Measurements from ENCODE around the gene MAMDC4. TPM values are rescaled to one million over a fixed set of nuclear protein-coding genes. Genes with fewer than 3 reads are reported as not detected.

Gene MAMDC4
- total RNA-seq, 1 experiment from 2014 or later, result 6.7 TPM

DNA sequence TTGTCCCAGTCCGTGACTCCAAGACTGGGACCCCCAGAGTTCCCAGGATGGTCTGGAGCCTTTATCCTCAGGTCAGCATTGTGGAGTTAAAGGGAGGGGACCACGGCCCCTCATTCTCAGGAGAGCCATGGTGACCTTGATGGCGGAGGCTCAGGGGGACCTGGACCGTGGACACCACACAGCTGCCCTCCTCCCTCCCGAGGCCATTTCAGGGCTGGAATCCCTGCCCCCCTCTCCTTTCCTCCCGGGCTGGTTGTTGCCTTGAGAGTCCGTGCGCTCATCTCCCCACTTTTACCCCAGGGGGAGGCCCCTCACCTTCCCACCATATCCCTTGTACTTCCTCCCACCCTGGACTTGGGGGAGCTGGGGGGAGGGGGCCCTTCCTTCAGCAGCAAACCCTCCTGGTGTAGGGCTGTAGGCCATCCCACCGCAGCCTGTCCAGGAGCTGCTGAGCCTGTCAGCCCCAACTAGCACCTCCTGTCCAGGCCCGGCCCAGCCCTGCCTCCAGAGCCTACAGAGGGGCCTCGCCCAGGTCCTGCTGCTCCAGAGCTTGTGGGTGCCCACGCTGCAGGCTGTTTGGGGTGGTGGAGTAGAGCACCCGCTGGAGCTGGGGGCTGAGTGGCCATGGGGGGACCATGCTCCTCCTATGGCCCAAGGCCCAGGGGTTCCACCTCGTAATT, 24.2 kb upstream of the MAMDC4 start:
- DNase-seq (ENCODE audit: low spot score) (no peak), ATAC-seq (no peak)
- Mint-ChIP-seq H3K4me1 (no peaks in the 10 kb centered on the region), H3K9me3 (no peaks in the 10 kb centered on the region), H3K27ac (no peak overlapping the region), H3K4me3 (no peak overlapping the region), H3K27me3 (ENCODE audit: low read depth) (no peaks in the 10 kb centered on the region), H3K36me3 (peaks cover 28% of the 10 kb centered on the region)
- ChIA-PET POLR2A (no interaction called here), CTCF (interaction anchor here (0.6 to 3.2 kb wide), 2 partner anchors 14 to 85 kb away, joined by 4 to 13 read pairs; partner anchors contain the start of gene AJM1)
- TF ChIP-seq ZNF317 (CRISPR knock-in tag; IDR thresholded peaks at IDR 0.05; ENCODE audit: borderline replicate concordance, low read depth), result no peak

DNA sequence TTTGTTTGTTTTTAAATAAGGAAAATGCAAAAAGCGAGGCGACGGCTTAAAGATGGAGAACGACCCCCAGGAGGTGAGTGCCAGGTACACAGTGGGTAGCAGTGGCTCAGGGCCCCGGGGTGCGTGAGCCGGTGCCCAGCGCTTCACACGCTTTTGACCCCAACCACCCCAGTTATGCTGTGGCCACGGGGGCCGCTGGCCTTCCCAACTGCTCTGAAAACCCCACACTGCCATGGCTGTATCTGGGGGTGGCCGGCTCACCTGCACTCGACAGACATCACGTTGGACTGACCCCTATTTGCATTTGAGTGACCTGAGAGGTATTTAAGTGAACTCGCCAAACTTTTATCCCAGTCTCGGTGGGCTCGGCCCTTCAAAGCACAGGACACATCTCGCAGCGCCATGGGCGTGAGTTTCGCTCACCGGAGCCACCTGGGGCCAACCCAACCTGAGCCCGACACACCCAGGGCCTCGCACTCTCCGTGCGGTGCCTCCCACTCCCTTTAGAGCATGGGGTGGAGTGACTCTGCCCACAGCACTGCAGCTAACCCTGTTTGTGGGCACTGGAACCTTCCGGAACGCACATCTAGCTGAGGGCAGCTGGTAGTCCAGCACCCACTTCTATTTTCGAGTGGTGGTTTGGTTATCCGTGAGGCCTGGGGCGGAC, 23.5 kb upstream of the MAMDC4 start:
- no peak for ATAC-seq
- ChIA-PET POLR2A (no interaction called here), CTCF (interaction anchor here (0.7 to 3.2 kb wide), 2 partner anchors 10 to 14 kb away, joined by 3 to 13 read pairs; partner anchors contain the start of gene AJM1)
- H3K4me1 Mint-ChIP-seq, result no peaks in the 10 kb centered on the region
- peaks cover 26% of the 10 kb centered on the region for H3K36me3 Mint-ChIP-seq
- no peak for DNase-seq (ENCODE audit: low spot score)
- TF ChIP-seq, protein P1, sequence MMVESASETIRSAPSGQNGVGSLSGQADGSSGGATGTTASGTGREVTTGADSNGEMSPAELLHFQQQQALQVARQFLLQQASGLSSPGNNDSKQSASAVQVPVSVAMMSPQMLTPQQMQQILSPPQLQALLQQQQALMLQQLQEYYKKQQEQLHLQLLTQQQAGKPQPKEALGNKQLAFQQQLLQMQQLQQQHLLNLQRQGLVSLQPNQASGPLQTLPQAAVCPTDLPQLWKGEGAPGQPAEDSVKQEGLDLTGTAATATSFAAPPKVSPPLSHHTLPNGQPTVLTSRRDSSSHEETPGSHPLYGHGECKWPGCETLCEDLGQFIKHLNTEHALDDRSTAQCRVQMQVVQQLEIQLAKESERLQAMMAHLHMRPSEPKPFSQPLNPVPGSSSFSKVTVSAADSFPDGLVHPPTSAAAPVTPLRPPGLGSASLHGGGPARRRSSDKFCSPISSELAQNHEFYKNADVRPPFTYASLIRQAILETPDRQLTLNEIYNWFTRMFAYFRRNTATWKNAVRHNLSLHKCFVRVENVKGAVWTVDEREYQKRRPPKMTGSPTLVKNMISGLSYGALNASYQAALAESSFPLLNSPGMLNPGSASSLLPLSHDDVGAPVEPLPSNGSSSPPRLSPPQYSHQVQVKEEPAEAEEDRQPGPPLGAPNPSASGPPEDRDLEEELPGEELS (CRISPR knock-in tag; IDR thresholded peaks at IDR 0.05), result no peak
- TF ChIP-seq, protein P2, sequence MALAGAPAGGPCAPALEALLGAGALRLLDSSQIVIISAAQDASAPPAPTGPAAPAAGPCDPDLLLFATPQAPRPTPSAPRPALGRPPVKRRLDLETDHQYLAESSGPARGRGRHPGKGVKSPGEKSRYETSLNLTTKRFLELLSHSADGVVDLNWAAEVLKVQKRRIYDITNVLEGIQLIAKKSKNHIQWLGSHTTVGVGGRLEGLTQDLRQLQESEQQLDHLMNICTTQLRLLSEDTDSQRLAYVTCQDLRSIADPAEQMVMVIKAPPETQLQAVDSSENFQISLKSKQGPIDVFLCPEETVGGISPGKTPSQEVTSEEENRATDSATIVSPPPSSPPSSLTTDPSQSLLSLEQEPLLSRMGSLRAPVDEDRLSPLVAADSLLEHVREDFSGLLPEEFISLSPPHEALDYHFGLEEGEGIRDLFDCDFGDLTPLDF (CRISPR knock-in tag; IDR thresholded peaks at IDR 0.05), result no peak
- no peak for TF ChIP-seq ETV6 (CRISPR knock-in tag; IDR thresholded peaks at IDR 0.05)
- TF ChIP-seq RORB (CRISPR knock-in tag; IDR thresholded peaks at IDR 0.05), result no peak
- H3K9me3 Mint-ChIP-seq, result no peaks in the 10 kb centered on the region
- no peak overlapping the region for H3K4me3 Mint-ChIP-seq
- H3K27me3 Mint-ChIP-seq (ENCODE audit: low read depth), result no peaks in the 10 kb centered on the region
- no peak overlapping the region for H3K27ac Mint-ChIP-seq

DNA sequence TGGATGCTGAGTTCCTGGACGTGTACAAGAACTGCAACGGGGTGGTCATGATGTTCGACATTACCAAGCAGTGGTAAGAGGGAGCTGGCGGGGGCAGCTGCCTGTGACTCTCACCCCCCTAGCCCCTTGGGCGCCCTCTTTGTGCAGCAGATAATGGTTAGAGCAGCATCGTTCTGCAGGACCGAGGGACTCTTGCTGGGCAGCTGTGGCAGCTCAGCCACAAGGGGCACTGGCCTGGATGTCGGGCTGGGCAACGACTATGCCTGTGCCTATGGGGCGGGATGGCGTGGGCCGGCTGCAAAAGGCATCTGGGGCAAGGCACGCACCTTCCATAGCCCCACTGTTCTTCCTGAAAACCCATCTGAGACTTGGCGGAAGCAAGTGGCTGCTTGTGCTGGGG, 22.7 kb upstream of the MAMDC4 start:
- peak overlapping the region; percentile 41; the same call in 1 of the 2 replicates for H3K27ac Mint-ChIP-seq
- CTCF ChIA-PET, result interaction anchor here (0.7 to 3.2 kb wide), 2 partner anchors 10 to 13 kb away, joined by 3 to 13 read pairs; partner anchors contain the start of gene AJM1
- no peaks in the 10 kb centered on the region for H3K27me3 Mint-ChIP-seq (ENCODE audit: low read depth)
- TF ChIP-seq, protein P3, sequence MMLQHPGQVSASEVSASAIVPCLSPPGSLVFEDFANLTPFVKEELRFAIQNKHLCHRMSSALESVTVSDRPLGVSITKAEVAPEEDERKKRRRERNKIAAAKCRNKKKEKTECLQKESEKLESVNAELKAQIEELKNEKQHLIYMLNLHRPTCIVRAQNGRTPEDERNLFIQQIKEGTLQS (CRISPR knock-in tag; conservative IDR thresholded peaks at IDR 0.05), result no peak
- TF ChIP-seq NR1H2 (CRISPR knock-in tag; IDR thresholded peaks at IDR 0.05), result no peak
- no peak for TF ChIP-seq FOXK1 (CRISPR knock-in tag; IDR thresholded peaks at IDR 0.05)
- TF ChIP-seq ZNF232 (CRISPR knock-in tag; IDR thresholded peaks at IDR 0.05), result no peak
- TF ChIP-seq IRF2 (CRISPR knock-in tag; IDR thresholded peaks at IDR 0.05; ENCODE audit: borderline replicate concordance, low read depth), result no peak
- no peak for TF ChIP-seq TP53 (CRISPR knock-in tag; IDR thresholded peaks at IDR 0.05)
- TF ChIP-seq, protein P4, sequence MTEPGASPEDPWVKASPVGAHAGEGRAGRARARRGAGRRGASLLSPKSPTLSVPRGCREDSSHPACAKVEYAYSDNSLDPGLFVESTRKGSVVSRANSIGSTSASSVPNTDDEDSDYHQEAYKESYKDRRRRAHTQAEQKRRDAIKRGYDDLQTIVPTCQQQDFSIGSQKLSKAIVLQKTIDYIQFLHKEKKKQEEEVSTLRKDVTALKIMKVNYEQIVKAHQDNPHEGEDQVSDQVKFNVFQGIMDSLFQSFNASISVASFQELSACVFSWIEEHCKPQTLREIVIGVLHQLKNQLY (CRISPR knock-in tag; IDR thresholded peaks at IDR 0.05), result no peak
- DNase-seq (ENCODE audit: low spot score) (peak; percentile 10), ATAC-seq (no peak)
- peaks cover 30% of the 10 kb centered on the region for H3K36me3 Mint-ChIP-seq
- no peak overlapping the region for H3K4me3 Mint-ChIP-seq
- H3K9me3 Mint-ChIP-seq, result no peaks in the 10 kb centered on the region
- no peaks in the 10 kb centered on the region for H3K4me1 Mint-ChIP-seq
- POLR2A ChIA-PET, result no interaction called here
